ENCODE data around the gene PITPNC1.

Gene PITPNC1

DNA sequence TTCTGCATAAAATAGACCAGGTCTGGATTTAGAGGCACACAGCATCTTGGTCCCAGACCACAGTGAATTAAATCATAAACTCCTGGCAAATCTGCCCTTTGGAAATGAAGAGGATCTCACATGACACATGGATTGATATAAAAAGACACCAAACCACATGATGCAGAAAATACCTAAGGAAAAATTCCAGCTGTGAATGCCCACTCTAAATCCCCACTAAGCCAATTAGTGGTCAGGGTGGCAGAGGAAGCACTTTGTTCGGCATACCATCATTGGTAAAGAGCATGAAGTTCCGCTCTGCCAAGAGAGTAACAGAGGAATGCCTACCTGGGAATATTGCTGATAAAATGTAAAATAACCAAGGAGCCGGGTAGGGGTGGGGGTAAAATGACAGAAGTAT, 308.3 kb downstream of the PITPNC1 start:
- no peak overlapping the region for H3K4me3 ChIP-seq (replicated peaks; ENCODE audit: low read depth, low read length)
- TF ChIP-seq, protein P1, sequence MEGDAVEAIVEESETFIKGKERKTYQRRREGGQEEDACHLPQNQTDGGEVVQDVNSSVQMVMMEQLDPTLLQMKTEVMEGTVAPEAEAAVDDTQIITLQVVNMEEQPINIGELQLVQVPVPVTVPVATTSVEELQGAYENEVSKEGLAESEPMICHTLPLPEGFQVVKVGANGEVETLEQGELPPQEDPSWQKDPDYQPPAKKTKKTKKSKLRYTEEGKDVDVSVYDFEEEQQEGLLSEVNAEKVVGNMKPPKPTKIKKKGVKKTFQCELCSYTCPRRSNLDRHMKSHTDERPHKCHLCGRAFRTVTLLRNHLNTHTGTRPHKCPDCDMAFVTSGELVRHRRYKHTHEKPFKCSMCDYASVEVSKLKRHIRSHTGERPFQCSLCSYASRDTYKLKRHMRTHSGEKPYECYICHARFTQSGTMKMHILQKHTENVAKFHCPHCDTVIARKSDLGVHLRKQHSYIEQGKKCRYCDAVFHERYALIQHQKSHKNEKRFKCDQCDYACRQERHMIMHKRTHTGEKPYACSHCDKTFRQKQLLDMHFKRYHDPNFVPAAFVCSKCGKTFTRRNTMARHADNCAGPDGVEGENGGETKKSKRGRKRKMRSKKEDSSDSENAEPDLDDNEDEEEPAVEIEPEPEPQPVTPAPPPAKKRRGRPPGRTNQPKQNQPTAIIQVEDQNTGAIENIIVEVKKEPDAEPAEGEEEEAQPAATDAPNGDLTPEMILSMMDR (IDR thresholded peaks at IDR 0.05; ENCODE audit: low read length, missing control alignments) = no peak
- no peak for DNase-seq (ENCODE audit: low read depth)

DNA sequence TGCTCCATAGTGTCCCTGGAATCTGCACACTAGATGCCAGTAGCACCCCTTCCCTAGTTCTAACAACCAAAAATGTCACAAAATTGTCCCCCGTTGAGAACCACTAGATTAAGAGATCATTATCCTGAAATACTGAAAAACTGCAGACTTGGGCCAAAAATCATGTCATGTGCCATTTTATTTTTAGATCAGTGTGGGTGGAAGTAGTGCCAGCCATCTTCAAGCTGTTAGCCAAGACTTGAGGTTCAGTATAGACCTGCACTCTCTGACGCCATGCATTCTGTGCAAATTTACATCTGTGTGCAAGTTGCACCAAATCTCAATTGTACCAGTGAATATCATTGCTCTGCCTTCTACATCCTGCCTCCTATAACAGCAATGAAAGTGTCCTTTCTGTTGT, 309.2 kb downstream of the PITPNC1 start:
- no peak for DNase-seq (ENCODE audit: low read depth)
- H3K4me3 ChIP-seq (replicated peaks; ENCODE audit: low read depth, low read length) = no peak overlapping the region
- TF ChIP-seq, protein P1 (IDR thresholded peaks at IDR 0.05; ENCODE audit: low read length, missing control alignments) = no peak

DNA sequence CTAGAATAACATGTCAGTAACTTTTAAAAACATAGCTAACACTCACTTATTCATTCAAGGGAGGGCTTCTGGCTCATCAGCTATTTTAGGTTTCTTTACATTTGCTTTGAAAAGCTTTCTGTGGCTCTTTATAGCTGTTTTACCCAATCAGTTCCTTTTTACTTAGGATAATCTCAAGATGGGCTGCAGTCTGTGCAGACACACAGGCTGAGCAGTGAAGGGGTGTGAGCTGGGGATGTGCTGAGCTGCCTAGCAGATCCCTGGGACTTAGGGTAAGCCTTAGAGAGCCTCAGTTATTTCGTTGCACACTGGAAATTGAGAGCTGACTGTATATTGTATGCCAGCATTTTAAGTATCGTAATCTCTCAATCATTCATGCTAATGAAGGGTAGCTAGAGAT, 310.4 kb downstream of the PITPNC1 start:
- no peak for DNase-seq (ENCODE audit: low read depth)
- TF ChIP-seq, protein P1 (IDR thresholded peaks at IDR 0.05; ENCODE audit: low read length, missing control alignments) = no peak

GRCh38 chr17:67689534-67690177, 312.6 kb downstream of the PITPNC1 start:
- TF ChIP-seq, protein P1 (IDR thresholded peaks at IDR 0.05; ENCODE audit: low read length, missing control alignments) = peak; percentile 73
- no peak overlapping the region for H3K4me3 ChIP-seq (replicated peaks; ENCODE audit: low read depth, low read length)
- peak; percentile 83 for DNase-seq (ENCODE audit: low read depth)

More for the DNA sequence above, 310.4 kb downstream of the PITPNC1 start:
- no peak overlapping the region for H3K4me3 ChIP-seq (replicated peaks; ENCODE audit: low read depth, low read length)

DNA sequence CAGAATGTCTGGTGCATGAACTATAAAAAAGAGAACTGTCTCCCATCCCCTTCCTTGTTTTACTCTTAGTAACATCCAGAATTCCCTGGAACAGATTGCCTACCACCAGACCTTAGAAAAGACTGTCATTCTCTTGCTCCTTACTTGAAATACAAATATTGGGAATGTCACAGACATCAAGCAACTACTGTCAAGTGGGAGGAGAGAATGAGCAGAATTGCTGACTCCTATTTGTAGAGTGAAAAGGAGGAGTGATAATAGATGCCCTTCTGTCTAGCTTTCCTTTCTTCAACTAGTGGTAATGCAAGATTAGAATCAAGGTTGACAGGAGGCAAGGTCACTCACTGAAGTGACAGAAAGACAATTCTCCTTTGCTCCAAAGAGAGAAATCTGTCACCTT, 316.7 kb downstream of the PITPNC1 start:
- TF ChIP-seq, protein P1 (IDR thresholded peaks at IDR 0.05; ENCODE audit: low read length, missing control alignments) = no peak
- no peak for DNase-seq (ENCODE audit: low read depth)
- H3K4me3 ChIP-seq (replicated peaks; ENCODE audit: low read depth, low read length) = no peak overlapping the region

- TF ChIP-seq, protein P1 (IDR thresholded peaks at IDR 0.05; ENCODE audit: low read length, missing control alignments) = no peak
These were observed 319.3 kb downstream of the PITPNC1 start for GRCh38 chr17:67696347-67696746.

More at GRCh38 chr17:67696347-67696746, 319.3 kb downstream of the PITPNC1 start:
- H3K4me3 ChIP-seq (replicated peaks; ENCODE audit: low read depth, low read length) = no peak overlapping the region
- no peak for DNase-seq (ENCODE audit: low read depth)
